Keratinocyte (primary cell): ENCODE results near the gene TAF4. TPM values are rescaled to one million over a fixed set of nuclear protein-coding genes. Genes with fewer than 3 reads are reported as not detected.

ENCODE experiments used
- DNase-seq: peaks from one replicate; pipeline ENCODE4 v3.0.0-alpha.2; 2011; ENCODE audit warnings: low read depth, missing footprints, low spot score
- FAIRE-seq: peaks from 2 replicates; lab custom pipeline; 2011; peaks lifted over from hg19 to GRCh38; lab: Jason Lieb, UNC
- H2AFZ ChIP-seq: 2 replicates; pipeline ENCODE4 v1.6.0; 2012; ENCODE audit warnings: low read length, control low read depth, inconsistent platforms; ENCODE audit not compliant: control insufficient read depth
- H3K27ac ChIP-seq: 2 replicates; pipeline ENCODE4 v1.5.1; 2011; ENCODE audit warnings: low read length; ENCODE audit not compliant: control insufficient read depth, insufficient read depth
- H3K27me3 ChIP-seq: 3 replicates; pipeline ENCODE4 v1.6.0; 2011; ENCODE audit warnings: low read length; ENCODE audit not compliant: control insufficient read depth, insufficient read depth; ENCODE audit errors: extremely low read depth
- H3K36me3 ChIP-seq, 2 experiments: 2 replicates in 1 of 2; 3 replicates in 1 of 2; pipeline ENCODE4 v1.5.1; 2011; ENCODE audit warnings: low read length in 2 of 2, mild to moderate bottlenecking in 1 of 2; ENCODE audit not compliant: control insufficient read depth in 2 of 2, insufficient read depth in 2 of 2; ENCODE audit errors: extremely low read depth in 1 of 2
- H3K4me1 ChIP-seq: 3 replicates; pipeline ENCODE4 v1.5.1; 2011; ENCODE audit warnings: low read length; ENCODE audit not compliant: control insufficient read depth, insufficient read depth; ENCODE audit errors: extremely low read depth
- H3K4me2 ChIP-seq: 3 replicates; pipeline ENCODE4 v1.6.0; 2011; ENCODE audit warnings: low read depth, low read length; ENCODE audit not compliant: control insufficient read depth, insufficient read depth; ENCODE audit errors: extremely low read depth
- H3K4me3 ChIP-seq, 3 experiments: fragments of 200-600 bp in 1 of 3; sonication (generic) in 1 of 3; 2 replicates in 2 of 3; 3 replicates in 1 of 3; pipeline ENCODE4 v1.5.1; 2011 to 2016; ENCODE audit warnings: low read length in 3 of 3, mild to moderate bottlenecking in 3 of 3, control low read depth in 2 of 3, inconsistent platforms in 1 of 3, low read depth in 1 of 3, mixed read lengths in 1 of 3, mixed run types in 1 of 3, moderate library complexity in 1 of 3; ENCODE audit not compliant: control insufficient read depth in 2 of 3, insufficient read depth in 2 of 3; ENCODE audit errors: extremely low read depth in 1 of 3
- H3K79me2 ChIP-seq: 2 replicates; pipeline ENCODE4 v1.6.0; 2012; ENCODE audit warnings: low read length; ENCODE audit not compliant: control insufficient read depth, insufficient read depth
- H3K9ac ChIP-seq: 3 replicates; pipeline ENCODE4 v1.6.0; 2011; ENCODE audit warnings: low read length; ENCODE audit not compliant: control insufficient read depth, insufficient read depth; ENCODE audit errors: extremely low read depth
- H3K9me1 ChIP-seq: 3 replicates; pipeline ENCODE4 v1.6.0; 2011; ENCODE audit warnings: low read length; ENCODE audit not compliant: control insufficient read depth, insufficient read depth; ENCODE audit errors: extremely low read depth
- H3K9me3 ChIP-seq: 2 replicates; pipeline ENCODE4 v1.5.1; 2012; ENCODE audit warnings: low read depth, low read length; ENCODE audit not compliant: control insufficient read depth
- H4K20me1 ChIP-seq: 3 replicates; pipeline ENCODE4 v1.6.0; 2011; ENCODE audit warnings: low read length; ENCODE audit not compliant: control insufficient read depth, insufficient read depth; ENCODE audit errors: extremely low read depth
- EZH2 ChIP-seq: IDR thresholded peaks from one replicate; pipeline ENCODE4 v1.6.1; 2012; ENCODE audit warnings: inconsistent platforms, mild to moderate bottlenecking, low read length, moderate library complexity
- dilution Hi-C: fragments of 300-500 bp; cut with MboI; formaldehyde crosslinking; loops from one replicate; pipeline ENCODE4 v1.7.0; 2020; ENCODE audit warnings: low sequenced_read_pairs; ENCODE audit not compliant: extremely low pct_ligation_motif_present
- polyA plus RNA-seq, 5 experiments: library from polyadenylated mRNA; depleted of rRNA in 3 of 5; stranded (reverse) in 3 of 5; stranded (forward) in 1 of 5; unstranded in 1 of 5; fragments of >200 nt; gene quantifications; 1 replicate in 1 of 5; 2 replicates in 3 of 5; 3 replicates in 1 of 5; pipeline versions ENCODE4 v1.2.1 to v1.2.3, GENCODE V29; 2011 to 2012; ENCODE audit warnings: missing spikeins in 2 of 5, low read depth in 1 of 5, low replicate concordance in 1 of 5
- TF ChIP-seq, protein P1 (sequence below), 3 experiments: IDR thresholded peaks in 1 of 3; conservative IDR thresholded peaks in 1 of 3; optimal IDR thresholded peaks in 1 of 3; 2 replicates in 2 of 3; 3 replicates in 1 of 3; pipeline versions ENCODE3 to v1.5.1; 2011; ENCODE audit warnings: low read length in 3 of 3, mild to moderate bottlenecking in 3 of 3, moderate library complexity in 2 of 3, control low read depth in 1 of 3, inconsistent platforms in 1 of 3; ENCODE audit not compliant: insufficient read depth in 2 of 3; ENCODE audit errors: extremely low read depth in 1 of 3

TAF4 gene
- polyA plus RNA-seq, 1 donor (not counting 4 experiments of a cell fraction or from before 2014, with no cell fraction given): 3.3 TPM

DNA sequence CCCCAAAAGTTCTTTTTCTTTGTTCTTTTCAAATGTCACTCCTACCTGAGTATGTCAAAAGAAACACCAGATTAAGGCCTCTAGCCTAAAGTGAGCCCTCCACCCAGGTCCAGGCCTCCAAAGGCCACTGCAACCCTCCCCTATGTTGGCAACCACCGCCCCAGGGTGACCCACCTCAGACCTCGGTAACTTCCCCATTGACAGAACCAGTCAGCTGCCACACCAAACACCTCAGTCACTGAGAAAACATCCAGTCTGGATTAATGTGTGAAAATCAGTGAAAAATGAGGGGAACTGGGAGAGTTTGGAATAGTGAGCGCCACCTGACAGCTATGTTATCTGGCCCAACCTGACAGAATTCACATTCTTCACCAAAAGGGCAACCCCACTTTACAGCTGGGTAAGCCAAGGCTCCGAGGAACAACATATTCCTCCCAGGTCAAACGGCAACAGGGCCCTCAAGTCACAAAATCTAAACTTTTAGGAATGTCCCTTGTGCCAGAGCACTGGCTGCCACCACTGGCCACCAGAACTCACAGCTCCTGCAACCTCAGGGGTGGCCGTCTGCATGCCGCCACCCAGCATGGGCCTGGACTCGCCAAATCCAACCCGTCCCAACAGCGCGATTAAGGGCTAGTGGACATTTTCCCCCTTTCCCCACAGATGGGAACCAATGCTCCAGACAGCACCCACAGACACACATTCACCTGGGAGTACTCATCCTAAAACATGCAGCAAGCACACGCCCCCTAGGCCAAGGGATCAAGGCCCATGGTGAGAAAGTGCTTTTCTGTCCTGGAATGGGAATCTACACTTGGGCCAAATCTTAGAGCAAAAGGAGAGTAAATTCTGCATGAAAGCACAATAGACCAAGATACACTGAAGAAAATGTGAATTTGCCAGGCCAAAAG is 4.8 kb downstream of the TAF4 start:
- TF ChIP-seq, protein P1, sequence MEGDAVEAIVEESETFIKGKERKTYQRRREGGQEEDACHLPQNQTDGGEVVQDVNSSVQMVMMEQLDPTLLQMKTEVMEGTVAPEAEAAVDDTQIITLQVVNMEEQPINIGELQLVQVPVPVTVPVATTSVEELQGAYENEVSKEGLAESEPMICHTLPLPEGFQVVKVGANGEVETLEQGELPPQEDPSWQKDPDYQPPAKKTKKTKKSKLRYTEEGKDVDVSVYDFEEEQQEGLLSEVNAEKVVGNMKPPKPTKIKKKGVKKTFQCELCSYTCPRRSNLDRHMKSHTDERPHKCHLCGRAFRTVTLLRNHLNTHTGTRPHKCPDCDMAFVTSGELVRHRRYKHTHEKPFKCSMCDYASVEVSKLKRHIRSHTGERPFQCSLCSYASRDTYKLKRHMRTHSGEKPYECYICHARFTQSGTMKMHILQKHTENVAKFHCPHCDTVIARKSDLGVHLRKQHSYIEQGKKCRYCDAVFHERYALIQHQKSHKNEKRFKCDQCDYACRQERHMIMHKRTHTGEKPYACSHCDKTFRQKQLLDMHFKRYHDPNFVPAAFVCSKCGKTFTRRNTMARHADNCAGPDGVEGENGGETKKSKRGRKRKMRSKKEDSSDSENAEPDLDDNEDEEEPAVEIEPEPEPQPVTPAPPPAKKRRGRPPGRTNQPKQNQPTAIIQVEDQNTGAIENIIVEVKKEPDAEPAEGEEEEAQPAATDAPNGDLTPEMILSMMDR (optimal IDR thresholded peaks at IDR 0.05 in 1 of 3, IDR thresholded peaks at IDR 0.05 in 1 of 3, conservative IDR thresholded peaks at IDR 0.05 in 1 of 3; ENCODE audit: extremely low read depth in 1 of 3, insufficient read depth in 2 of 3, low read length in 3 of 3): no peak
- TF ChIP-seq EZH2: no peak
- Histone ChIP-seq H3K27ac (no peak overlapping the region), H3K4me1 (peaks cover 5% of the 10 kb centered on the region), H3K4me2 (no peak overlapping the region), H3K9me1 (no peaks in the 10 kb centered on the region), H3K4me3 (no peak overlapping the region), H2AFZ (no peak overlapping the region), H4K20me1 (peaks cover 4% of the 10 kb centered on the region), H3K9me3 (no peaks in the 10 kb centered on the region), H3K79me2 (peaks cover 59% of the 10 kb centered on the region), H3K27me3 (no peaks in the 10 kb centered on the region), H3K36me3 (peaks cover 0 to 6% of the 10 kb centered on the region in 2 experiments), H3K9ac (no peak overlapping the region)
- DNase-seq (no peak), FAIRE-seq (no peak)
- dilution Hi-C loops: no loop called here

DNA sequence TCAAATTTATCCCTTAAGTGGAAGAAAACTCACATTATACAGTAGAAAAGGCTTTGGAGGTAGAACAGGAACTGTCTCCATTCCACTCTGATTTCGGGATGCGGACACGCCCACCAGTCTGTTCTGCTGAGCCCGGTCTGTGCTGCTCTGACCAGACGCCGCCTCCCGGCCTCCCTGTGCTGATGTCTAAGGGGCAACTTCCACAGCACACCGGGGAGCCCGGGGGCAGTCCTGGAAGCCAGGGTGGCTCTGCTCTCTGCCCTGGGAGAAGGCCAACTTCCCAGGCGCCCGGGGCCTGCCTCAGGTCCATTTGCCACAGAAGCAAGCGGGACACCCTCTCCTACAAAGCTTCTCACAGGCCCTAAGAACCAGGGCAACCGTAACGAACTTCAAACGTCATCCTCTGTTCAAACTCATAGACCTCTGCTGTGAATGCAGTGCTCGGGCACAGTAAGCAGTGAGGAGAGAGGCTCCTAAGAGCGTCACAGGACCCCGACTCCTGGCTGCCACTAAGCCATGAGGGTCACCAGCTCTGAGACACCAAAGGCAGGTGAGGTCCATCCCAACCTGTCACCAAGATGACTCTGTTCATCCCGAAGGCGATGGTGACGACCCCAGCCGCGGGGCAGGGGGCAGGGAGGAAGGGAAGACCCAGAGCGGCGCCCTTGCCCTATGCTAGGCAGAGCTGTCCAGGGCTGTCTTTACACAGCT is 5.6 kb downstream of the TAF4 start:
- TF ChIP-seq, protein P1 (optimal IDR thresholded peaks at IDR 0.05 in 1 of 3, IDR thresholded peaks at IDR 0.05 in 1 of 3, conservative IDR thresholded peaks at IDR 0.05 in 1 of 3; ENCODE audit: extremely low read depth in 1 of 3, insufficient read depth in 2 of 3, low read length in 3 of 3): no peak
- TF ChIP-seq EZH2: no peak
- peaks cover 67% of the 10 kb centered on the region for H3K79me2 ChIP-seq
- H3K9me1 ChIP-seq: no peaks in the 10 kb centered on the region
- dilution Hi-C loops: no loop called here
- no peak overlapping the region for H3K4me2 ChIP-seq
- FAIRE-seq (no peak), DNase-seq (no peak)
- peaks cover 5% of the 10 kb centered on the region for H3K4me1 ChIP-seq
- H2AFZ ChIP-seq: no peak overlapping the region
- peaks cover 4% of the 10 kb centered on the region for H4K20me1 ChIP-seq
- H3K9ac ChIP-seq: no peak overlapping the region
- H3K27ac ChIP-seq: no peak overlapping the region
- no peaks in the 10 kb centered on the region for H3K27me3 ChIP-seq
- no peaks in the 10 kb centered on the region for H3K9me3 ChIP-seq
- peaks cover 0 to 6% of the 10 kb centered on the region in 2 experiments for H3K36me3 ChIP-seq
- H3K4me3 ChIP-seq: no peak overlapping the region
